ENCODE measurements around the gene B4GALNT2.
"Not testable (repeated sequence)": the region's sequence is repeated elsewhere in the genome, so short reads cannot be mapped to it uniquely, and the experiment has no call there.

DNA sequence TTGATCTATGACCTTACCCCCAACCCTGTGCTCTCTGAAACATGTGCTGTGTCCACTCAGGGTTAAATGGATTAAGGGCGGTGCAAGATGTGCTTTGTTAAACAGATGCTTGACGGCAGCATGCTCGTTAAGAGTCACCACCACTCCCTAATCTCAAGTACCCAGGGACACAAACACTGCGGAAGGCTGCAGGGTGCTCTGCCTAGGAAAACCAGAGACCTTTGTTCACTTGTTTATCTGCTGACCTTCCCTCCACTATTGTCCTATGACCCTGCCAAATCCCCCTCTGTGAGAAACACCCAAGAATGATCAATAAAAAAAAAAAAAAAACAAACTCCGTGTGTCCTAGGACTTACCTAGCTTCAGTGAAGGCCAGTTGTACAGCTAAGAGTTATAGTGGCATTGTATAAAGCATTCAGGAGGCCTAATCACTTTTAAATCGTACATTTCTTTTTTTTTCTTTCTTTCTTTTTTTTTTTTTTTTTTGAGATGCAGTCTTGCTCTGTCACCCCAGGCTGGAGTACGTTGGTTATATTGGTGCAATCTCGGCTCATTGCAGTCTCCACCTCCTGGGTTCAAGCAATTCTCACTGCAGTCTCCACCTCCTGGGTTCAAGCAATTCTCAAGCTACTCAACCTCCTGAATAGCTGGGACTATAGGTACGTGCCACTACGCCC lies 6.2 kb upstream of the B4GALNT2 start:
- TF ChIP-seq EZH2 (optimal IDR thresholded peaks at IDR 0.05; ENCODE audit: low read depth, low read length); EZH2phosphoT487 (IDR thresholded peaks at IDR 0.05; ENCODE audit: low read length): not testable (repeated sequence)
- TF ChIP-seq, protein P1, sequence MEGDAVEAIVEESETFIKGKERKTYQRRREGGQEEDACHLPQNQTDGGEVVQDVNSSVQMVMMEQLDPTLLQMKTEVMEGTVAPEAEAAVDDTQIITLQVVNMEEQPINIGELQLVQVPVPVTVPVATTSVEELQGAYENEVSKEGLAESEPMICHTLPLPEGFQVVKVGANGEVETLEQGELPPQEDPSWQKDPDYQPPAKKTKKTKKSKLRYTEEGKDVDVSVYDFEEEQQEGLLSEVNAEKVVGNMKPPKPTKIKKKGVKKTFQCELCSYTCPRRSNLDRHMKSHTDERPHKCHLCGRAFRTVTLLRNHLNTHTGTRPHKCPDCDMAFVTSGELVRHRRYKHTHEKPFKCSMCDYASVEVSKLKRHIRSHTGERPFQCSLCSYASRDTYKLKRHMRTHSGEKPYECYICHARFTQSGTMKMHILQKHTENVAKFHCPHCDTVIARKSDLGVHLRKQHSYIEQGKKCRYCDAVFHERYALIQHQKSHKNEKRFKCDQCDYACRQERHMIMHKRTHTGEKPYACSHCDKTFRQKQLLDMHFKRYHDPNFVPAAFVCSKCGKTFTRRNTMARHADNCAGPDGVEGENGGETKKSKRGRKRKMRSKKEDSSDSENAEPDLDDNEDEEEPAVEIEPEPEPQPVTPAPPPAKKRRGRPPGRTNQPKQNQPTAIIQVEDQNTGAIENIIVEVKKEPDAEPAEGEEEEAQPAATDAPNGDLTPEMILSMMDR (IDR thresholded peaks at IDR 0.05; ENCODE audit: low read length): not testable (repeated sequence)

All from MM.1S (cell line).